CD8-positive, alpha-beta memory T cell (primary cell): Measurements from ENCODE around the gene LRRC8C. TPM values are rescaled to one million over a fixed set of nuclear protein-coding genes. Genes with fewer than 3 reads are reported as not detected.
A peak's percentile ranks its signal among the peaks of the same experiment; 100 is the strongest.
"Not testable (repeated sequence)": the region's sequence is repeated elsewhere in the genome, so short reads cannot be mapped to it uniquely, and the experiment has no call there.

Experiments used
- CTCF ChIA-PET: fragments of 350-600 bp; sonication (Branson Sonifier 250); formaldehyde crosslinking; loops from one replicate; lab custom pipeline; 2021; ENCODE audit warnings: antibody characterized with exemption; lab: Charles Lee
- POLR2A ChIA-PET: fragments of 350-600 bp; sonication (Branson Sonifier 250); formaldehyde crosslinking; loops from one replicate; lab custom pipeline; 2021; ENCODE audit warnings: antibody characterized with exemption; lab: Charles Lee
- DNase-seq, 5 donors: peaks; one replicate each; pipeline versions ENCODE4 v3.0.0 to v3.0.0-alpha.2; 2020 to 2022; ENCODE audit warnings: mixed read lengths in 1 of 5
- H3K27ac ChIP-seq: one replicate; pipeline ENCODE4 v1.7.0; 2013; ENCODE audit warnings: low read depth, mild to moderate bottlenecking, low read length, moderate library complexity
- H3K27me3 ChIP-seq: 2 replicates; pipeline ENCODE4 v1.7.0; 2013; ENCODE audit warnings: low read length, mild to moderate bottlenecking; ENCODE audit not compliant: insufficient read depth, poor library complexity, severe bottlenecking
- H3K36me3 ChIP-seq: 2 replicates; pipeline ENCODE4 v1.7.0; 2013; ENCODE audit warnings: mild to moderate bottlenecking, low read length, moderate library complexity; ENCODE audit not compliant: insufficient read depth
- H3K4me1 ChIP-seq: 2 replicates; pipeline ENCODE4 v1.7.0; 2013; ENCODE audit warnings: mild to moderate bottlenecking, low read length, moderate library complexity; ENCODE audit not compliant: insufficient read depth
- H3K4me3 ChIP-seq: 2 replicates; pipeline ENCODE4 v1.7.0; 2013; ENCODE audit warnings: mild to moderate bottlenecking, low read length
- H3K9me3 ChIP-seq: 2 replicates; pipeline ENCODE4 v1.7.0; 2013; ENCODE audit warnings: mild to moderate bottlenecking, low read length
- H3K27ac Mint-ChIP-seq, 8 donors: one replicate each; pipeline ENCODE4 v1.8.0; 2020 to 2021; ENCODE audit warnings: mixed read lengths in 8 of 8, mild to moderate bottlenecking in 6 of 8, inconsistent platforms in 3 of 8, moderate library complexity in 3 of 8
- H3K27me3 Mint-ChIP-seq, 2 donors: one replicate each; pipeline ENCODE4 v1.8.0; 2020 to 2021; ENCODE audit warnings: mixed read lengths in 2 of 2, mild to moderate bottlenecking in 1 of 2, moderate library complexity in 1 of 2
- H3K36me3 Mint-ChIP-seq, 3 donors: one replicate each; pipeline ENCODE4 v1.8.0; 2020 to 2021; ENCODE audit warnings: mixed read lengths in 3 of 3, inconsistent platforms in 1 of 3, mild to moderate bottlenecking in 1 of 3
- H3K4me1 Mint-ChIP-seq, 3 donors: one replicate each; pipeline ENCODE4 v1.8.0; 2020 to 2021; ENCODE audit warnings: mixed read lengths in 3 of 3, inconsistent platforms in 1 of 3, mild to moderate bottlenecking in 1 of 3
- H3K4me3 Mint-ChIP-seq, 7 donors: one replicate each; pipeline ENCODE4 v1.8.0; 2020 to 2021; ENCODE audit warnings: mixed read lengths in 7 of 7, mild to moderate bottlenecking in 6 of 7, moderate library complexity in 4 of 7, inconsistent platforms in 2 of 7
- H3K9me3 Mint-ChIP-seq, 5 donors: one replicate each; pipeline ENCODE4 v1.8.0; 2020 to 2022; ENCODE audit warnings: mixed read lengths in 5 of 5, mild to moderate bottlenecking in 3 of 5, moderate library complexity in 2 of 5, inconsistent platforms in 1 of 5
- polyA plus RNA-seq: library from polyadenylated mRNA; unstranded; fragments of 300-500 nt; fragmentation: Illumina TruSeq; gene quantifications from one replicate; pipeline ENCODE4 v1.2.3, GENCODE V29; 2021
- total RNA-seq, 2 experiments: library from RNA; stranded (reverse); gene quantifications; one replicate each; pipeline ENCODE4 v1.2.3, GENCODE V29; 2021

The LRRC8C gene
- total and polyA plus RNA-seq, 3 experiments from 2014 or later, result 19.7 to 63.5 (median 61.4) TPM

DNA sequence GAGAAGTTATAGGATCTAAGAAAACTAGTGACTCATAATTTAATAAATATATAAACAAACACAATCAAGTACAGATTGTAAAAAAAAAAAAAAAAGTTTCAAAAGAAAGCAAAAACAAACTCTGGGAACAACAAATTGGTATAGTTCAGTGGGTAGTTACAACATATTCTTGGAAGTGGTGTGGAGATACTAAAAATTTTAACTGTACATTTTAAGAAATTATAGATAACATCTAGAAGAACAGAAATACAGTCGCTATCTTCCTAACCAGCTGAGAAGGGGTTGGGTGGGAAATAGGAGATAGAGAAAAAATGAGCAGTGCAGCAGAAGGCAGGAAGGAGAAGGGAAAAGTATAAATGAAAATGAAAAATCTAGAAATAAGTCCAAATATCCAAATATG is 70.5 kb downstream of the LRRC8C start:
- H3K9me3 ChIP-seq, result no peaks in the 10 kb centered on the region
- Mint-ChIP-seq H3K36me3 (peaks cover 26 to 50% (median 41%) of the 10 kb centered on the region in 3 donors), H3K27ac (peak overlapping the region in 3 of 8 donors; percentile 36 to 80 (median 53)), H3K4me3 (no peak overlapping the region), H3K4me1 (peaks cover 68 to 84% (median 83%) of the 10 kb centered on the region in 3 donors), H3K27me3 (no peaks in the 10 kb centered on the region), H3K9me3 (peaks cover 0 to 1% (median 0%) of the 10 kb centered on the region in 5 donors)
- CTCF ChIA-PET, result interaction anchor here (1.3 kb wide), 1 partner anchor 59 kb away, joined by 3 read pairs; no protein-coding TSS in a partner anchor
- peaks cover 3% of the 10 kb centered on the region for H3K36me3 ChIP-seq
- H3K4me1 ChIP-seq, result peaks cover 30% of the 10 kb centered on the region
- H3K27me3 ChIP-seq, result no peaks in the 10 kb centered on the region
- no peak overlapping the region for H3K4me3 ChIP-seq
- no peak for DNase-seq
- H3K27ac ChIP-seq, result no peak overlapping the region
- POLR2A ChIA-PET, result no interaction called here

DNA sequence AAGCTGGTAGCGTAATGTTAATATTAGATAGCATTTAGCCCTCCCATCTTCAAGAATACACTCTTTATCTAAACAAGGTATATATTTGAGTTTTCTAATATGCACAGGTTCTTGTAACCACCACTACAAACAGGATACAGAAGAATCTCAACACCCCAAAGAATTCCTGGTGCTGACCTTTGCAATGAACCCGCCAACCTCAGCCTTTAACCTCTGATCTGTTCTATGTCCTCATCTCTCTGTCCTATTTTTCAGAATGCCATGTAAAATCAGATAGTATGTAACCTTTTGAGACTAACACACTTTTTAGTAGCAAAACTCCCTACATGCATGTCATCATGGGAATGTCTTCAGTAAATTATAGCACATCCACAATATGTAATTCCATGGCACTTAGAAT is 71.1 kb downstream of the LRRC8C start:
- H3K4me3 ChIP-seq, result no peak overlapping the region
- no peak overlapping the region for H3K4me3 Mint-ChIP-seq
- no peaks in the 10 kb centered on the region for H3K27me3 Mint-ChIP-seq
- CTCF ChIA-PET, result no interaction called here
- no peaks in the 10 kb centered on the region for H3K9me3 ChIP-seq
- H3K27ac Mint-ChIP-seq, result peak overlapping the region in 6 of 8 donors; percentile 8 to 72 (median 24)
- peaks cover 25% of the 10 kb centered on the region for H3K4me1 ChIP-seq
- H3K9me3 Mint-ChIP-seq, result peaks cover 0 to 1% (median 0%) of the 10 kb centered on the region in 5 donors
- H3K27ac ChIP-seq, result no peak overlapping the region
- H3K27me3 ChIP-seq, result no peaks in the 10 kb centered on the region
- POLR2A ChIA-PET, result no interaction called here
- no peak for DNase-seq
- H3K36me3 ChIP-seq, result peaks cover 3% of the 10 kb centered on the region
- H3K4me1 Mint-ChIP-seq, result peaks cover 68 to 84% (median 83%) of the 10 kb centered on the region in 3 donors
- H3K36me3 Mint-ChIP-seq, result peaks cover 29 to 55% (median 43%) of the 10 kb centered on the region in 3 donors

DNA sequence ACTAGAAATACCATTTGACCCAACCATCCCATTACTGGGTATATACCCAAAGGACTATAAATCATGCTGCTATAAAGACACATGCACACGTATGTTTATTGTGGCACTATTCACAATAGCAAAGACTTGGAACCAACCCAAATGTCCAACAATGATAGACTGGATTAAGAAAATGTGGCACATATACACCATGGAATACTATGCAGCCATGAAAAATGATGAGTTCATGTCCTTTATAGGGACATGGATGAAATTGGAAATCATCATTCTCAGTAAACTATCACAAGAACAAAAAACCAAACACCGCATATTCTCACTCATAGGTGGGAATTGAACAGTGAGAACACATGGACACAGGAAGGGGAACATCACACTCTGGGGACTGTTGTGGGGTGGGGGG is 72.0 kb downstream of the LRRC8C start:
- H3K27me3 ChIP-seq, H3K9me3 ChIP-seq, H3K4me3 ChIP-seq, H3K27me3 Mint-ChIP-seq, H3K9me3 Mint-ChIP-seq, CTCF ChIA-PET, DNase-seq, POLR2A ChIA-PET, H3K27ac Mint-ChIP-seq, H3K36me3 ChIP-seq, H3K4me3 Mint-ChIP-seq, H3K27ac ChIP-seq: not testable (repeated sequence)
- Mint-ChIP-seq H3K4me1 (peaks cover 60 to 81% (median 75%) of the 10 kb centered on the region in 3 donors), H3K36me3 (peaks cover 27 to 56% (median 39%) of the 10 kb centered on the region in 3 donors)
- H3K4me1 ChIP-seq, result peaks cover 16% of the 10 kb centered on the region

DNA sequence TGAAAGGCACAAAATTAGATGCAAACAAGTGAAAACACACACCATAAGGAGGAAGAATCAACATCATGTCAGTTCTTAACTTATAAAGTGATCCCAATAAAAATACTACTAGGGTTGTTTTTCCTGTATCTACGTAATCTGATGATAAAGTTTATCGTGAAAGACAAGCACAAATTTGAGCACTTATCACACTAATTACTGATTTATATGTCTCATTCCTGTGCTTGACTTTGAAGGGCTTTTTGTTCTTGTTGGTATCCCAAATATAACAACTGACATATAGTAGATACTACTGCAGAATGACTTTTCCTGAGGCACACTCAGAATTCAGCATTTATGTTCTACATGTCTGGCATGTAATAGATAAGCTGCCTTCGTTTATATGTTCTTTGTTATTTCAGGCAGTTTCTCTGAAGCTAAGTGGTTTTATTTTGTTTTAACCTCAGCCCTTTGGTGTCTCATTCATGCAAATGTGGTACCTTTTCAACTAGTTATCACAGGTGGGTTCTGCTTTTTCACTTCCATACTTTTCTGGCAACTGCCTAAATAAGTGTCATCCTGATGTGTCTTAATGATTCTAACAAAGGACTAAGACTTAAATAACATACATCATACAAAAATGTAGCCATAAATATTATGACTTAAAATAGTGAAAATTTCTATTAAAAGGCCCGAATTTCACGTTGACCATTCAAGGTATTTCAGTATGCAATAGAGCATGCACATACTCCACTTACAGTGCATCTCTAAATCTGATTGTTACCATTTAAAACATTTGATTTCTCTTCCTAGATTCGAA is 73.2 kb downstream of the LRRC8C start:
- no peak overlapping the region for H3K27ac ChIP-seq

DNA sequence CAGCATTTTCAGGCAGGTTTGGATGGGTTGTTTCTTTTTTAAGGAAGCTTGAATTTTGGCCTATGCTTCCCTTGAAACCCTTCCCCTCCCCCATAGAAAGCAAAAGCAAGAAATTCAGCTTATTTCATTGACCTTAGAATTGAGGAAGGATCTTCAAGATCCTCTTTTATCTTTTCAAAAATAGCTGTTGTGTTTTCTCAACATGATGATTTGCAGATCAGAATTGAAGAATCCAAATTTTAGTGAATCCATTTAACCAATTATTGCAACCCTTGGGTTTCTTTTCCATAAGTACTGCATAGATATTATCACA is 73.7 kb downstream of the LRRC8C start:
- no peaks in the 10 kb centered on the region for H3K27me3 ChIP-seq
- H3K4me1 ChIP-seq, result peaks cover 8% of the 10 kb centered on the region
- H3K36me3 Mint-ChIP-seq, result peaks cover 20 to 57% (median 32%) of the 10 kb centered on the region in 3 donors
- peak overlapping the region in 4 of 8 donors; percentile 8 to 54 (median 35) for H3K27ac Mint-ChIP-seq
- POLR2A ChIA-PET, result no interaction called here
- no peak overlapping the region for H3K27ac ChIP-seq
- H3K4me1 Mint-ChIP-seq, result peaks cover 56 to 82% (median 78%) of the 10 kb centered on the region in 3 donors
- no peak overlapping the region for H3K4me3 Mint-ChIP-seq
- CTCF ChIA-PET, result interaction anchor here (1.5 kb wide), 1 partner anchor 56 kb away, joined by 4 read pairs; no protein-coding TSS in a partner anchor
- no peak overlapping the region for H3K4me3 ChIP-seq
- H3K27me3 Mint-ChIP-seq, result no peaks in the 10 kb centered on the region
- DNase-seq, result no peak
- peaks cover 0 to 1% (median 0%) of the 10 kb centered on the region in 5 donors for H3K9me3 Mint-ChIP-seq
- H3K9me3 ChIP-seq, result no peaks in the 10 kb centered on the region
- H3K36me3 ChIP-seq, result no peaks in the 10 kb centered on the region

More for the DNA sequence above, 73.2 kb downstream of the LRRC8C start:
- peaks cover 20 to 56% (median 34%) of the 10 kb centered on the region in 3 donors for H3K36me3 Mint-ChIP-seq
- peaks cover 56 to 81% (median 76%) of the 10 kb centered on the region in 3 donors for H3K4me1 Mint-ChIP-seq
- Histone ChIP-seq H3K4me3 (no peak overlapping the region), H3K27me3 (no peaks in the 10 kb centered on the region), H3K4me1 (peaks cover 11% of the 10 kb centered on the region), H3K9me3 (no peaks in the 10 kb centered on the region), H3K36me3 (no peaks in the 10 kb centered on the region)
- H3K27me3 Mint-ChIP-seq, result no peaks in the 10 kb centered on the region
- DNase-seq, result no peak
- peak overlapping the region in 3 of 8 donors; percentile 30 to 54 (median 40) for H3K27ac Mint-ChIP-seq
- ChIA-PET POLR2A (no interaction called here), CTCF (interaction anchor here (1.5 kb wide), 1 partner anchor 57 kb away, joined by 4 read pairs; no protein-coding TSS in a partner anchor)
- peaks cover 0 to 1% (median 0%) of the 10 kb centered on the region in 5 donors for H3K9me3 Mint-ChIP-seq
- H3K4me3 Mint-ChIP-seq, result no peak overlapping the region

DNA sequence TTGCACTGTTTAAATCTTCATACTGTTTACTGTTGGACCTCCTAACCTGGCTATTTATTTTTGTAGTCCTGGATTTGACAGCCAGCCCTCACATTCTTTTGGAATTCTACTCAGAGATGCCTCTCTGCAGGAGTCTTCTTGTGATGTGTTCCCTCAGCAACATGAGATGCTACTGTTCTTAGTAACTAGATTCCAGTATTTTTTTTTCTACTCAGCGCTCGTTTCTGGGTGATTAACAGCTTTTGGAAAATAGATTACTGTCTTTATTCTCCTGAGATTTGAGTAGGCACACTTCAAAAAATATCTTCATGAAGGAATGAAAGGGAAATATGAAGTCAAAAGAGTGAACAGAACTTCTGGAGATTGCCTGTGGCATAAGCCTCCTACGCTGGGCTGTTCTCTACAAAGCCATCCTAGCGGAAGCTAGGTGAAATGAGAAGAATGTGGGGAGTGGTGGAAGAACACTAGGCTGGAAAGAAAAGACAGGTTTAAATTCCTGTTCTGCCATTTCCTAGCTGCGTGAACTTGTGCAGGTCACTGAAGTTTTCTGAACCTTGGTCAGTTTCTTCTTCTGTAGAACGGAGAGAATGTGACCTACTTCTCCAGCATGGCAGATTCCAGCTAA is 75.9 kb downstream of the LRRC8C start:
- H3K27ac Mint-ChIP-seq, result peak overlapping the region in 5 of 8 donors; percentile 5 to 78 (median 35)
- Histone ChIP-seq H3K4me3 (no peak overlapping the region), H3K9me3 (no peaks in the 10 kb centered on the region), H3K27ac (no peak overlapping the region), H3K36me3 (peaks cover 13% of the 10 kb centered on the region), H3K4me1 (no peaks in the 10 kb centered on the region), H3K27me3 (no peaks in the 10 kb centered on the region)
- ChIA-PET POLR2A (interaction anchor here (1.5 kb wide), 1 partner anchor 10 kb away, joined by 3 read pairs; no protein-coding TSS in a partner anchor), CTCF (interaction anchor here (0.7 to 1.3 kb wide), 2 partner anchors 54 to 76 kb away, joined by 3 to 5 read pairs; partner anchors contain the start of gene LRRC8C)
- H3K27me3 Mint-ChIP-seq, result no peaks in the 10 kb centered on the region
- peaks cover 0 to 1% (median 0%) of the 10 kb centered on the region in 5 donors for H3K9me3 Mint-ChIP-seq
- H3K36me3 Mint-ChIP-seq, result peaks cover 17 to 64% (median 31%) of the 10 kb centered on the region in 3 donors
- H3K4me3 Mint-ChIP-seq, result no peak overlapping the region
- DNase-seq, result no peak
- H3K4me1 Mint-ChIP-seq, result peaks cover 42 to 76% (median 70%) of the 10 kb centered on the region in 3 donors

DNA sequence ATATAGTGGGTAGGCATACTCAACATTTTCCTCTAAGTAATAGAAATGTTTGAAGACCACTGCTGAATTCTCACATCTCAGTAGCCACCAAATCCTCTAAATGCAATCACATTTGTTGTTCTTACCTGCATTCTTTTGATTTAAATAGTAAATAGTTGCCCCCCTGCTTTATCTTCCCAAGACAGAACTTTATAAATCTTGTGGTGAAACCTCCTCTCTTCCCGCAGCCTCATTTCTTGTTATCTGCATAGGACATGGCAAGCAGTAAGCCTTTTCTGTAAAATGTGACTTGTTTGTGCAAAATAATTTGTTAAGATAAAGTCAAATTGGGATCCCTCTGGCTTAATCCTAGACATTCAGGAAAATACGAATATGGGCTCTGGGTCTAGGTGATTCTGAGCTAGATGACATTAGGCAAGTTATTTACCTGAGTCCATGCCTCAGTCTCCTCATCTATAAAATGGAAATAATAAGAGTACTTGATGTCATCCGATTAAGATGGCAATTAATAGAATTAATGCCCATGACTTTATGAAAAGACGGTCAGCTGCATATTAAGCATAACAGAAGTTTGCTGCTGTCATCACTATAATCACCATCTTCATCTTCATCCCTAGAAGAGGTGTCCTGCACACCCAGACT is 77.7 kb downstream of the LRRC8C start:
- Mint-ChIP-seq H3K27me3 (no peaks in the 10 kb centered on the region), H3K27ac (peak overlapping the region in 6 of 8 donors; percentile 12 to 73 (median 58)), H3K36me3 (peaks cover 17 to 71% (median 35%) of the 10 kb centered on the region in 3 donors), H3K4me1 (peaks cover 45 to 82% (median 77%) of the 10 kb centered on the region in 3 donors), H3K9me3 (no peaks in the 10 kb centered on the region), H3K4me3 (no peak overlapping the region)
- H3K4me1 ChIP-seq, result no peaks in the 10 kb centered on the region
- no peak overlapping the region for H3K27ac ChIP-seq
- ChIA-PET CTCF (no interaction called here), POLR2A (no interaction called here)
- H3K4me3 ChIP-seq, result no peak overlapping the region
- no peaks in the 10 kb centered on the region for H3K9me3 ChIP-seq
- DNase-seq, result no peak
- peaks cover 15% of the 10 kb centered on the region for H3K36me3 ChIP-seq
- no peaks in the 10 kb centered on the region for H3K27me3 ChIP-seq
